Dedifferentiated amniotic fluid mesenchymal stem cell (primary cell): ENCODE results near the gene PYM1.
"Not testable (repeated sequence)": the region's sequence is repeated elsewhere in the genome, so short reads cannot be mapped to it uniquely, and the experiment has no call there.

ENCODE experiments used
- DNase-seq: peaks from one replicate; pipeline ENCODE4 v3.0.0-alpha.2; 2016; ENCODE audit errors: extremely low spot score

The PYM1 gene

GRCh38 chr12:55940065-55940732 is 12.5 kb upstream of the PYM1 start:
- peak; percentile 79 for DNase-seq

DNA sequence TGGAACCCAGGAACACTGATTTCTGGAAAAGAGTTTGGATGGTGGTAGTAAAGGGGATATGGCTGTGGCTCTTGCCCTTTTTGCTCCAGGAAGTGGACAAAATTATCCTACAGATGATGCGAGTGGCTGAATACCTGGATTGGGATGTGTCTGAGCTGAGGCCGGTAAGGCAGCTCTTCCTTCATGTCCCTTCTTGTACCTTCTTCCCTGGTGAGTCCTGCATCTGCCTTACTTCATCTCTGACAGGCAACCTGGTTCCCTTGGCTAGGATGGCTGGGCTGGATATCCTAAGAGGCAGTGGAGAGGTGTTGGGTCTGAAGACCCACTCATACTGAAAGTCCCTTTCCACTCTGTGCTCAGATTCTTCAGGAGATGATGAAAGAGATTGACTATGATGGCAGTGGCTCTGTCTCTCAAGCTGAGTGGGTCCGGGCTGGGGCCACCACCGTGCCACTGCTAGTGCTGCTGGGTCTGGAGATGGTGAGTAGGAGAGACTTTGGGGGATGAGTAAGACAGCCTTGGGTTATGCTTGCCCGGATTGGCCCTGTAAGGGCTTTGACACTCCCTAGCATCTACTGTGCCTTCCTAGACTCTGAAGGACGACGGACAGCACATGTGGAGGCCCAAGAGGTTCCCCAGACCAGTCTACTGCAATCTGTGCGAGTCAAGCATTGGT is 11.3 kb upstream of the PYM1 start:
- DNase-seq, result no peak

DNA sequence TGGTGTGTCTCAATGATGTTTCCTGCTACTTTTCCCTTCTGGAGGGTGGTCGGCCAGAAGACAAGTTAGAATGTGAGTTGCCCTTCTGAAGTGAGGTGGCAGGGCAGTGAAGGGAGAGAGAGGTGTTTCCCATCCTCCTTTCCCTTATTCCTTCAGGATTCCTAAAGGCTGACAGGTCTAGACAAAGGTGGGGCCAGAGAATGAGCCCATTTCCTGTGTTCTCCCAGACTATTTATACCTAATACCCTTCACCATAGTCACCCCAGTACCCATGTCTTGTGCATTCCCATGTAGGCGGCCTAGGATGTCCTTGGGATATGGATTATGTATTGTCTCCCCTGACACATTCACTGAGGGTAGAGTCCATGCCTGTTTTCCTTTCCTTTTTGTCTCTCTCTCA is 10.3 kb upstream of the PYM1 start:
- no peak for DNase-seq

DNA sequence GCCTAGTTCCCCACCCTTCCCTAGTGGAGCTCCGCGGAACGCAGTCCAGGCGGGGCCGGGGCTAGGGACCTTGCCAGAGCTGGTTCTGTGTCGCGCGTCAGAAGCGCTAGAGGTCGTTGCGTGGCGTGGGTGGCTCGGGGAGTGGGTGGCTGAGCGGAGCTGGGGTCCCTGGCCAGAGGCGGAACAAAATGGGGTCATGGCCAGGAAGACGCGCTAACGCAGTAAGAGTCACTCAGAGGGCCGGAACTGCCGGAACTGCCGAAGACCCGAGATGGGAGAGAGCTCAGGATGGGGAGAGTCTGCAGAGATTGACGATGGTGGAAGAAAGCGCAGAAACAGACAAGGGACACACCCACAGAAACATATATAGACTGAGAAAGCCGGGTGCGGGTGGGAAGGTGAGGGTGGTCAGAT is 8.1 kb upstream of the PYM1 start:
- no peak for DNase-seq

DNA sequence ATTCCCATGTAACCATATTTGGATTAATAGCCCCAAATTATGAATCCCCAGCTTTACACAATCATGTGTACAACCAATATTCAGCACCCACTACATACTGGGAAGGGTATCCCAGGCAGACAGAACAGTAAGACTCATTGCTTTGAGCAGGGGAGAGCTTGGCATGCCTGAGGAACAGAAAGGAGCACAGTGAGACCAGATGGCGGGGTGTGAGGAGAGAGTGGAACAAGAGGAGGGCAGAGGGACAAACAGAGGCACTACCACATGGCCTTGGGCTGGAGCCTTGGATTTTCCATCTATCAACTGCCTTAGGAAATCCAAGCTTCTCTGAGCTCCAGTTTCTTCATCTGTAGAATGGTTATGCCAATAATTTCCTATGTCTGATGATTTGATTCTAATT is 7.1 kb upstream of the PYM1 start:
- DNase-seq, result no peak

- no peak for DNase-seq
These were observed 6.4 kb upstream of the PYM1 start for GRCh38 chr12:55933799-55934742.

GRCh38 chr12:55933169-55933798 is 5.6 kb upstream of the PYM1 start:
- DNase-seq, result peak; percentile 64

DNA sequence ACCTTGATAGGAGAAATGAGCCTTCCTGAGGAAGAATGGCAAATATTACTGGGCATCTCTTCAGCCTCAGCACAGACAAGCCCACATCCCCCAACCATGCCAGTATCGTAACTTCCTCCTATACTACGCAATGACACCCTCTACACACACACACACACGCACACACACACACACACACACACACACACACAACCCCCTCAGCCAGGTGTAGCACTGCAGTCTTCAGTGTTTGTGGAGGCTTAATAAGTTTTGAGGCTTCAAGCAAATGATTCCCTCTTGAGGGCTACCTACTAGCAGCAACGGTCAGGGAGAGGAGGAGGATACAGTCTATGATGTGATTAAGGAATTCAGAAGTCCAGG is 4.8 kb upstream of the PYM1 start:
- DNase-seq, result no peak

DNA sequence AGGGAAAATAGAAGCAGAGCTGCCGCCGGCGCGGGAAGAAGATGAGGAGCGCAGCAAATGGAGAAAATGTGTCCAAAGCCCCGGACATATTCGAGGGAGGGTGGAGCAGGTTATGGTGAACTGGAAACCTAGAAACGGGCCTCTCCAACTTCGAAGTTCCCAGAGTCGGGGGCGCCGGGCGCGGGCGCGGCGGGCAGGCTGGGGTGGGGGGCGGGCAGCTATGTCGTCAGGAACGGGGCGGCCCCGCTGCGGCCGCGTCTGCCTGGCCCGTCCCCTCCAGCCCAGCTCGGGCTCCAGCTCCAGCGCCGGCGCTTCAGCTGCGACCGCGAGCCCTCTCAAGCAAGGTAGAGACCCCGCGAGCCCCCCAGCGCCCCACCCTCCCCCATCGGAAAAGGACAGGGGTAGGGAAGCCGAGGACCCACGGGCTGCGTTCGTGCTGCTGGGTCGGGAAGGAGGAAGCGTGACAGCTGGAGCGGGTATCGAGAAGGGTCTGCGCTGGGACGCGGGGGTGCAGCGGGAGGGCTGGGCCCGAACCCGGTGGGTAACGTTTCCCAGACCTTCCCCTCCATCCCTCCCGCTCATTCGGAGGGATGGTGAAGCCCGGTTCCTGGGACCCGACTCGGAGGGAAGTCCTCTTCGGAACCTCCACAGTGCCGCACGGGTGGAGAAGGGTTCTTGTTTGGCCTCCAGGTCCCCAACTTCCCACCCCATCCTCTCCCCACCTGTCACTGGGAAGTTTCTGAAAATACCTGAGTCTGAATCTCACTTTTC is 4.3 kb upstream of the PYM1 start:
- DNase-seq, result no peak

- DNase-seq, result no peak
These were observed 3.7 kb upstream of the PYM1 start for GRCh38 chr12:55931317-55931779.

- DNase-seq, result peak; percentile 78
These were observed 3.1 kb upstream of the PYM1 start, which contains the start of gene DGKA for GRCh38 chr12:55930771-55931316. Gene DGKA (plus strand): TSS chr12:55931162. CDS start chr12:55936504, 5,342 bp downstream.

GRCh38 chr12:55929306-55929791 is 1.7 kb upstream of the PYM1 start:
- DNase-seq, result no peak

DNA sequence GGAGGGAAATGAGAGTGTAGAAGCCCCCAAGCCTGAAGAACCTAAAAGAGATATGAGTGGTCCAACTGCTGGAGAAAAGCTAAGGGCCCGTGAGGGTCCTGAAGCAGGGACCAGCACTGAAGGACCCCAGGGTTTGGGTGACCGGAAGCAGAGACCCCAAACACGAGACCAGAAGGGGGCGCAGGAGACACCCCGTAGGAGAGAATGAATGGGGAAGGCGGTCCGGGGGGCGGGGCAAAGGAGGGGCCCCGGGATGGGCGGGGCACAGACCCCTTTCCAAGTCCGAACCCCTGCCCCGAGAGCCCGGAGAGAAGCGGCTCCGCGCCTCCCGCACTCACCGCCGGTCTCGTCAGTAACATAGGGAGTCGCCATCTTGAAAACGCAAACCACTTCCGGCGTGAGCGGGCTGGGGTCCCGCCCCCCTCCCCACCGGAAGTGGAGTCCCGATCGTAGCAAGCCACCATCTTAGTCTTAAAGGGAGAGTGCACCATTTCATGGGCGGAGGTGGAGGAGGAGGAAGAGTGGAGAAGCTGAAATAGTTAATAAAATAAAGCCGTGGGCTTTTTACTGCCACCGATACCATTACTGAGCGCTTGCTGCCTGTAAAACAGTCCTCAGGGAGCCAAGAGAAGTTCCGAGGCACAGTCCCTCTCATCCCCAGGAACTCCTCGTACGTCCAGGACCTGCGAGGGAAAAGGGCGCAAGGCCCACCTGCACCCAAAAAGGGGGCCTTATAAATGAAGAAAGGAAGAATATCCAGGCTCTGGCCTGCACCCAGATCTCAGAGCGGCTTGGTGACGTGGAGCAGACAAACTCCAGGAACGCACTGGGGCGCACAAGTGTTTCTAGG is 731 bp downstream of the PYM1 start:
- peak; percentile 93 for DNase-seq

DNA sequence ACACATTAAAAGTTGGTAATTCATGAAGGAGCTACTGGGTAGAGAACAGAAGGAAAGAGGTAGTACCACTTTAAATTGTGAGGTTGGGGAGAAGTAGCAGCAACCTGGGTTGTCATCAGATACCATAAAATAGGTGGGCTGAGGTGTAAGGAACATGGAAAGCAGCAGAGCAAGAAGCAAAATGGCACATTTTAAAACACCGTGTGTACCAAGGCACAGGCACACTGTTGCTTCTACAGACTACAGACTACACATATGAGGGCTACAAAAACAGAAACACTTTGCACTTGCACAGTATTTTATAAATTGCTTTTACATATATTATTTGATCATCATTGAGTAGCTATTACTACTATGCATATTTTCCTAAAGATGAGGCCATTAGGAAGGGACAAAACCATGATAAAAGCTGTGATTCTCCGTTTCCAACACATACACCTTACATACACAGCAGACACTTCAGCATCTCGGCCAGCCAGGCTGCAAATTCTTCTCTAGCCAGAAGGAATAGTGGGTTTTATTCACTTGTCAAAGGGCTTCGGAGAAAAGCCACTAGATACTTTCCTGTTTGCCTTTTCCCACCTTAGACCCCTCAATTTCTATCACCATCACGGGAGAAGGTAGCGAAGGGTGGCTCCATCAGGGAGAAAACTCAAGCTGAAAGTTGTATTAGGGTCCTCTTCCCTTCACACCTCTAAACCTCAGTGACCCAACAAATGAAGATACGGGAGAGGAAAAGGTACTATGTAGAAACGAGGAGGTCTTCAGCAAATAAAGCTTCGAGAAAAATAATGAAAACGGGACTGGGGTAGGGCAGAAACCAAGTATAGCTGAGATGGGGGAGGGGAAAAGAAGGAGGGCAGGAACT is 1.6 kb downstream of the PYM1 start:
- no peak for DNase-seq

- no peak for DNase-seq
These were observed 2.3 kb downstream of the PYM1 start for GRCh38 chr12:55925371-55925770.

- DNase-seq, result not testable (repeated sequence)
These were observed 4.0 kb downstream of the PYM1 start for GRCh38 chr12:55923648-55924047.

DNA sequence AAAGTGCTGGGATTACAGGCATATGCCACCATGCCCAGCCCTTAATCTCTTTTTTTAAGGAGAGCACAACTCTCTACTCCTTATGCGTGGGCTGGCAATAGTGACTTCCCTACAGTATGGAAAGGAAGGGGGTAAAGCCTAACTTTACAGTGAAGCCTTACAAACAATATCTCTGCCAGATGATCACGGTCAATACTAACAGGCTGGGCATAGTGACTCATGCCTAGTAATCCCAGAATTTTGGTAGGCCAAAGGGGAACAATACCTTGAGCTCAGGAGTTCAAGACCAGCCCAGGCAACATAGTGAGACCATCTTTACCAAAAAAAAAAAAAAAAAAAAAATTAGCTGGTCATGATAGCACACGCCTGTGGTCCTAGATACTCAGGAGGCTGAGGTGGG is 5.6 kb downstream of the PYM1 start:
- DNase-seq, result no peak

- not testable (repeated sequence) for DNase-seq
These were observed 8.7 kb downstream of the PYM1 start for GRCh38 chr12:55919032-55919431.

- no peak for DNase-seq
These were observed 12.2 kb downstream of the PYM1 start for GRCh38 chr12:55915482-55915859.
